PC-3 (cell line): ENCODE measurements around the gene EMC8. TPM values are rescaled to one million over a fixed set of nuclear protein-coding genes. Genes with fewer than 3 reads are reported as not detected.

Source experiments
- ATAC-seq: fragments of 200-7000 bp; cut with Tn5 transposase; 2 replicates; pipeline ENCODE4 v1.9.1; 2020; ENCODE audit warnings: mild to moderate bottlenecking, moderate library complexity
- BruUV-seq: library from RNA; stranded (reverse); fragments of 400-500 nt; replicated peaks from 2 replicates; lab custom pipeline; 2021; lab: Mats Ljungman, UMichigan
- CTCF ChIA-PET: fragments of 300-600 bp; sonication (Branson Sonifier 250); formaldehyde crosslinking; loops from one replicate; lab custom pipeline; 2022; ENCODE audit warnings: antibody characterized with exemption; lab: Charles Lee
- POLR2A ChIA-PET: fragments of 300-600 bp; sonication (Branson Sonifier 250); formaldehyde crosslinking; loops from one replicate; lab custom pipeline; 2022; ENCODE audit warnings: antibody characterized with exemption; ENCODE audit not compliant: unreplicated experiment; lab: Charles Lee
- DNase-seq: peaks from one replicate; pipeline ENCODE4 v3.0.0-alpha.2; 2015
- H2AFZ ChIP-seq: fragments of 300-600 bp; sonication (generic); 2 replicates; pipeline ENCODE4 v1.6.0; 2016; ENCODE audit warnings: antibody characterized with exemption, low read length
- H3F3A ChIP-seq: fragments of 300-600 bp; sonication (generic); one replicate; pipeline ENCODE4 v1.6.0; 2017; ENCODE audit warnings: antibody characterized with exemption, low read length, control low read depth, mild to moderate bottlenecking; ENCODE audit not compliant: unreplicated experiment
- H3K27ac ChIP-seq: fragments of 300-600 bp; sonication (generic); 2 replicates; pipeline ENCODE4 v1.5.1; 2016; ENCODE audit warnings: mild to moderate bottlenecking, low read length
- H3K27me3 ChIP-seq: fragments of 300-600 bp; sonication (generic); 2 replicates; pipeline ENCODE4 v1.6.1; 2016; ENCODE audit warnings: low read length, mixed read lengths
- H3K36me3 ChIP-seq: fragments of 300-600 bp; sonication (generic); 2 replicates; pipeline ENCODE4 v1.6.1; 2016; ENCODE audit warnings: low read depth, mixed run types, low read length, mixed read lengths
- H3K4me1 ChIP-seq: fragments of 300-600 bp; sonication (generic); 2 replicates; pipeline ENCODE4 v1.5.1; 2016; ENCODE audit warnings: low read length; ENCODE audit not compliant: insufficient read depth
- H3K4me2 ChIP-seq: fragments of 300-600 bp; sonication (generic); 2 replicates; pipeline ENCODE4 v1.6.0; 2016; ENCODE audit warnings: low read length
- H3K4me3 ChIP-seq: fragments of 300-600 bp; sonication (generic); 2 replicates; pipeline ENCODE4 v1.5.1; 2016; ENCODE audit warnings: mild to moderate bottlenecking, low read length, mixed read lengths
- H3K79me2 ChIP-seq: fragments of 300-600 bp; sonication (generic); 2 replicates; pipeline ENCODE4 v1.6.1; 2017; ENCODE audit warnings: low read length, mixed read lengths
- H3K9ac ChIP-seq: fragments of 300-600 bp; sonication (generic); 2 replicates; pipeline ENCODE4 v1.6.0; 2016; ENCODE audit warnings: mild to moderate bottlenecking, low read length
- H3K9me2 ChIP-seq: fragments of 300-600 bp; sonication (generic); replicated peaks from 2 replicates; pipeline ENCODE4 v1.6.1; 2016; ENCODE audit warnings: mixed run types, low read length, mixed read lengths
- H3K9me3 ChIP-seq: fragments of 300-600 bp; sonication (generic); 2 replicates; pipeline ENCODE4 v1.6.1; 2016; ENCODE audit warnings: low read length, mixed read lengths
- H4K20me1 ChIP-seq: fragments of 300-600 bp; sonication (generic); 2 replicates; pipeline ENCODE4 v1.6.1; 2016; ENCODE audit warnings: low read length, mixed read lengths
- CTCF ChIP-seq: fragments of 300-600 bp; sonication (generic); conservative IDR thresholded peaks from 2 replicates; pipeline ENCODE4 v1.5.1; 2017; ENCODE audit warnings: antibody characterized with exemption, low read depth, mild to moderate bottlenecking, low read length
- EZH2 ChIP-seq: fragments of 300-600 bp; sonication (generic); IDR thresholded peaks from one replicate; pipeline ENCODE4 v1.6.1; 2017; ENCODE audit warnings: antibody characterized with exemption, mild to moderate bottlenecking, low read length; ENCODE audit not compliant: unreplicated experiment
- EZH2phosphoT487 ChIP-seq: fragments of 300-600 bp; sonication (generic); IDR thresholded peaks from 2 replicates; pipeline ENCODE4 v1.6.1; 2018; ENCODE audit warnings: mild to moderate bottlenecking, antibody characterized with exemption, low read length, borderline replicate concordance
- intact Hi-C: fragments of 100-400 bp; cut with micrococcal nuclease; formaldehyde crosslinking; loops from 2 replicates; pipeline ENCODE4 v1.9.0; 2023
- total RNA-seq: library from RNA; depleted of rRNA; stranded (reverse); fragments of >200 nt; gene quantifications from 2 replicates; pipeline ENCODE4 v1.2.3, GENCODE V29; 2014

Gene EMC8
- total RNA-seq, 1 experiment from 2014 or later: 46.1 TPM

- peak overlapping the region; percentile 99 for H3K4me2 ChIP-seq
- CTCF ChIA-PET: no interaction called here
- DNase-seq (peak; percentile 54), ATAC-seq (peak; percentile 6; the same call in 1 of the 2 replicates)
- POLR2A ChIA-PET: no interaction called here
- peaks cover 9% of the 10 kb centered on the region for H3F3A ChIP-seq
- H3K4me3 ChIP-seq: peak overlapping the region; percentile 95
- H3K27ac ChIP-seq: no peak overlapping the region
- no peaks in the 10 kb centered on the region for H3K36me3 ChIP-seq
- H4K20me1 ChIP-seq: no peaks in the 10 kb centered on the region
- no peak for TF ChIP-seq EZH2
- TF ChIP-seq EZH2phosphoT487: no peak
- TF ChIP-seq CTCF: no peak
- intact Hi-C loops: no loop called here
- H3K9me2 ChIP-seq: no peaks in the 10 kb centered on the region
- H3K9ac ChIP-seq: peak overlapping the region; percentile 65
- TSS peak; percentile 24 for BruUV-seq
- peaks cover 63% of the 10 kb centered on the region for H3K4me1 ChIP-seq
- H3K9me3 ChIP-seq: no peaks in the 10 kb centered on the region
- H3K27me3 ChIP-seq: no peaks in the 10 kb centered on the region
- peaks cover 40% of the 10 kb centered on the region for H3K79me2 ChIP-seq
- peak overlapping the region; percentile 74 for H2AFZ ChIP-seq
Measured at GRCh38 chr16:85750146-85750826, 49.1 kb downstream of the EMC8 start.

- intact Hi-C loops: no loop called here
- Histone ChIP-seq H3K4me1 (peaks cover 66% of the 10 kb centered on the region), H3K9ac (peak overlapping the region; percentile 65; the same call in 1 of the 2 replicates), H3K27me3 (no peaks in the 10 kb centered on the region), H3K36me3 (no peaks in the 10 kb centered on the region), H3K27ac (no peak overlapping the region), H3K9me2 (no peaks in the 10 kb centered on the region), H3K4me3 (peak overlapping the region; percentile 95), H3F3A (peaks cover 9% of the 10 kb centered on the region), H3K4me2 (peak overlapping the region; percentile 99), H4K20me1 (no peaks in the 10 kb centered on the region), H2AFZ (peak overlapping the region; percentile 74), H3K79me2 (peaks cover 45% of the 10 kb centered on the region), H3K9me3 (no peaks in the 10 kb centered on the region)
- no TSS peak for BruUV-seq
- DNase-seq: no peak
- ChIA-PET CTCF (no interaction called here), POLR2A (no interaction called here)
- TF ChIP-seq EZH2: no peak
- no peak for TF ChIP-seq CTCF
- no peak for TF ChIP-seq EZH2phosphoT487
- no peak for ATAC-seq
Measured at GRCh38 chr16:85749771-85750145, 49.6 kb downstream of the EMC8 start.
